Thymus (tissue), 11 donors: Measurements from ENCODE around the gene ADIG. TPM values are rescaled to one million over a fixed set of nuclear protein-coding genes. Genes with fewer than 3 reads are reported as not detected.

Experiments
- DNase-seq, 9 donors: peaks; one replicate each; pipeline ENCODE4 v3.0.0-alpha.2; 2013; ENCODE audit warnings: low spot score in 9 of 9, low read depth in 6 of 9, missing footprints in 1 of 9
- H3K27ac ChIP-seq, 2 donors: one replicate each; pipeline ENCODE4 v1.5.1; 2013; ENCODE audit warnings: control low read depth in 1 of 2, low read depth in 1 of 2, low read length in 1 of 2, mild to moderate bottlenecking in 1 of 2, moderate library complexity in 1 of 2
- H3K27me3 ChIP-seq, 2 donors: one replicate each; pipeline ENCODE4 v1.5.1; 2013; ENCODE audit warnings: low read length in 1 of 2; ENCODE audit not compliant: control insufficient read depth in 2 of 2, insufficient read depth in 1 of 2
- H3K36me3 ChIP-seq, 2 donors: one replicate each; pipeline ENCODE4 v1.5.1; 2013; ENCODE audit warnings: low read length in 1 of 2, mild to moderate bottlenecking in 1 of 2, moderate library complexity in 1 of 2; ENCODE audit not compliant: control insufficient read depth in 2 of 2, insufficient read depth in 2 of 2
- H3K4me1 ChIP-seq, 2 donors: one replicate each; pipeline ENCODE4 v1.5.1; 2013; ENCODE audit warnings: low read length in 2 of 2; ENCODE audit not compliant: control insufficient read depth in 2 of 2, insufficient read depth in 2 of 2
- H3K4me3 ChIP-seq, 2 donors: one replicate each; pipeline ENCODE4 v1.5.1; 2013; ENCODE audit warnings: low read length in 2 of 2, control low read depth in 1 of 2, mild to moderate bottlenecking in 1 of 2
- H3K9me3 ChIP-seq, 2 donors: one replicate each; pipeline ENCODE4 v1.5.1; 2013; ENCODE audit warnings: low read length in 1 of 2, mild to moderate bottlenecking in 1 of 2; ENCODE audit not compliant: control insufficient read depth in 2 of 2, insufficient read depth in 1 of 2
- WGBS: extraction: QIAGEN DNeasy Blood & Tissue Kit; methylation state at CpG from one replicate; pipeline ENCODE4 v1.1.7; 2013; 5-methylcytosine and 5-hydroxymethylcytosine counted together
- polyA plus RNA-seq: library from polyadenylated mRNA; stranded (reverse); fragments of 200-250 nt; gene quantifications from one replicate; pipeline ENCODE4 v1.2.3, GENCODE V29; 2013
- total RNA-seq: library from RNA; stranded (reverse); fragments of 120-200 nt; gene quantifications from one replicate; pipeline ENCODE4 v1.2.4, GENCODE V29; 2013
- donor health status: healthy.

Gene ADIG
- total and polyA plus RNA-seq, 2 donors, result not detected

- no peak for DNase-seq
- Histone ChIP-seq H3K27me3 (peaks cover 0 to 7% of the 10 kb centered on the region in 2 donors), H3K36me3 (no peaks in the 10 kb centered on the region), H3K4me1 (no peaks in the 10 kb centered on the region), H3K4me3 (no peak overlapping the region), H3K9me3 (no peaks in the 10 kb centered on the region), H3K27ac (no peak overlapping the region)
- 85% methylated on average over 4 of the region's 4 CpGs for WGBS
Measured at GRCh38 chr20:38617830-38618196, 36.8 kb downstream of the ADIG start.

DNA sequence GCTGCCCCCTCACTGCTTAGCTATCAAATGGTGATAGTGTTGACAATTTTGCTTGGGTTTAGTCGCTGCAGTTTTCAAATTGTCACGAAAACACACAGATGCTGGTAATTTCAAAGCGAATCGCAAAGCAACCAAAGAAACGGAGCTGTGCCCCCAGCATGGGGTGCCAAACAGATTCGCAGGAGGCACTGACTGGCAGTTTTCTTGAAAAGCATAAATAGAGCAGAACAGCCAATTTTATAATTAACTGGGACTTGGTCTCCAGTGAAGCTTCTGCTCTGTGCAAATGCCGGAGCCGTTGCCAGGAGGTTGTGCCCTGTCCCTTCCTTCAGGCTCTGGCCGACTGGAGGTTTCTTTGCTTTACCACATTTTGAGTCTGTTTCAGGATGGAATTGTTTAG is 39.4 kb downstream of the ADIG start:
- WGBS, result 69% methylated on average over 9 of the region's 9 CpGs
- H3K4me3 ChIP-seq, result no peak overlapping the region
- DNase-seq, result no peak
- no peaks in the 10 kb centered on the region for H3K36me3 ChIP-seq
- no peaks in the 10 kb centered on the region for H3K9me3 ChIP-seq
- no peaks in the 10 kb centered on the region for H3K4me1 ChIP-seq
- no peak overlapping the region for H3K27ac ChIP-seq
- peaks cover 0 to 10% of the 10 kb centered on the region in 2 donors for H3K27me3 ChIP-seq

DNA sequence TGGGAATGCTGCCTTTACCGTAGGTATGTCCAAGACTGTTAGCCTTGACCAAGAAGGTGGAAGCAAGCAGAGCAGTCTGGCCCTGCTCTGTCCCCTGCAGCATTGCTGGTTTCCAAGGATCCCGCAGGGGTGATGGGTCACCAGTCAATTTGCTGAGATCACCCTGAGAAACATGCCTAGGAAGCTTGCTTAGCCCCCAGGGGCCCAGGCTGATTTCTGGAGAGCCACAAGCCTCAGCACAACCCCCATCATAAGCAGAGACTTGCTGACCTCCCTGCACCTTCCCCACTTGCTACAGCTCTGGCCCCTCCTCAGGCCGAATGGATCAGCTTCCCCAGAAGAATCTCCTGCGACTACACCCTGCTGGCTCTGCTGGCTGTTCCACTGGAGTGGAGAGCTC is 42.1 kb downstream of the ADIG start:
- Histone ChIP-seq H3K4me3 (no peak overlapping the region), H3K27me3 (peaks cover 0 to 10% of the 10 kb centered on the region in 2 donors), H3K9me3 (no peaks in the 10 kb centered on the region), H3K4me1 (no peaks in the 10 kb centered on the region), H3K27ac (no peak overlapping the region), H3K36me3 (no peaks in the 10 kb centered on the region)
- no peak for DNase-seq
- 80% methylated on average over 4 of the region's 4 CpGs for WGBS

DNA sequence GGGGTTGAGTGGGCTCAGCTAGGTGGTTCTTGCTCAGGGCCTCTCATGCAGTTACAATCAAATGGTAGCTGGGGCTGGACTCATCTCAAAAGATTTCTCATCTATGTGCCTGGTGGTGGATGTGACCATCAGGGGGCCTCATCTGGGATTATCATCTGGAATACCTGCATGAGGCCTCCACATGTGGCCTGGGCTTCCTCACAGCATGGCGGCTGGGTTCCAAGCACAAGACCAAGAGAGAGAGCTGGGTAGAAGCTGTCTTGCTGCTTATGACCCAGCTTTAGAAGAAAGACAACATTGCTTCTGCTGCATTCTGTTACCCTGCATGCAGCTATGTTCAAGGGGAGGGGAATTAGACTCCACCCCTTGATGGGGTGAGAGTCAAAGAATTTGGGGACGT is 43.1 kb downstream of the ADIG start:
- no peaks in the 10 kb centered on the region for H3K36me3 ChIP-seq
- H3K9me3 ChIP-seq, result no peaks in the 10 kb centered on the region
- 69% methylated on average over 2 of the region's 2 CpGs for WGBS

DNA sequence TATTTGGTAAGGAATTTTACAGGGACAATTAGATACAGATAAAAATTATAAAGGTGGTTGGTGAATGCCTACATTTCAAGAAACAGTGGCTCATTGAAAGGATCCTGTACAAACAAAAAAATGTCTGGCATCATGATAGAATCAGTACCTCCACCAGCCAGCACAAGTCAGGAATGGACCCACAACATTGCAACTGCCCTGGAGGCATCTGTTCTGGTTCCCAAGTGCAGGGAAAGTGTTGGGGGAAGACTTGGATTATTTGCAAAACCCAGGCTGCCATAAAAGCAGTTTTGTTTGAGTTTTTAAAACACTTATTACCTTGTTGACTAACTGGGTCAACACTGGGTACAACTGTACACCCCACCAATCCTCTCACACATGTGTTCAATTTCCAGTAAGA is 44.9 kb downstream of the ADIG start:
- H3K27ac ChIP-seq, result no peak overlapping the region

More for the DNA sequence above, 43.1 kb downstream of the ADIG start:
- Histone ChIP-seq H3K4me1 (no peaks in the 10 kb centered on the region), H3K27me3 (peaks cover 0 to 10% of the 10 kb centered on the region in 2 donors), H3K4me3 (no peak overlapping the region), H3K27ac (no peak overlapping the region)
- no peak for DNase-seq

DNA sequence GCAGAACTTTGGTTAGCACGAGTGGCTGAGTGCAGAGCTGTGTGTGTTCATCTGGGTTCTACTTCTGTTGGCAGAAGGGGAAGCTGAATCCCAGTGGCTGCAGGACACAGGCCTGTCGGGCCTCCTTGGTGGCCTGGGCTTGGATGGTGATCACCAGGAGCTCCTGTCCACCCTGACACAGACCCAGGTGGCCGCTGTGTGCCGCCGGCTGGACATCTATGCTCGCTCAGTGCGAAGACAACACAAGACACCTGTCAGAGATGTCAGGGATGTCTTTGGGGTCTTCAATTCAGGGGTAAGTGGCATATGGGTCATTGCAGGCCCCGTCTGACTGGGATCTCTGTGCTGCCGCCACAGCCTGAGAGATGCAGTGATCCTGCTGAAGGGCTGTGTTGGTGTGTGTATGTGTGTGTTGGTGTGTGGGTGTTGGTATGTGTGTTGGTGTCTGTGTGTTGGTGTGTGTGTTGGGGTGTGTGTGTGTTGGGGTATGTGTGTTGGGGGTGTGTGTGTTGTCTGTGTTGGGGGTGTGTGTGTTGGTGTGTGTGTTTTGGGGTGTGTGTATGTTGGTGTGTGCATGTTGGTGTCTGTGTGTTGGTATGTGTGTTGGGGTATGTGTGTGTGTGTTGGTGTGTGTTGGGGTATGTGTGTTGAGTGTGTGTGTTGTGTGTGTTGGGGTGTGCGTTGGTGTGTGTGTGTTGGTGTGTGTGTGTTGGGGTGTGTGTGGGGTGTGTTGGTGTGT is 46.1 kb downstream of the ADIG start:
- DNase-seq, result no peak
- WGBS, result 90% methylated on average over 10 of the region's 10 CpGs
- no peak overlapping the region for H3K4me3 ChIP-seq
- H3K27ac ChIP-seq, result no peak overlapping the region
- no peaks in the 10 kb centered on the region for H3K9me3 ChIP-seq
- peaks cover 0 to 2% of the 10 kb centered on the region in 2 donors for H3K27me3 ChIP-seq
- no peaks in the 10 kb centered on the region for H3K36me3 ChIP-seq
- H3K4me1 ChIP-seq, result no peaks in the 10 kb centered on the region

More for the DNA sequence above, 44.9 kb downstream of the ADIG start:
- Histone ChIP-seq H3K36me3 (no peaks in the 10 kb centered on the region), H3K4me1 (no peaks in the 10 kb centered on the region), H3K27me3 (peaks cover 0 to 3% of the 10 kb centered on the region in 2 donors), H3K9me3 (no peaks in the 10 kb centered on the region), H3K4me3 (no peak overlapping the region)
- no peak for DNase-seq

DNA sequence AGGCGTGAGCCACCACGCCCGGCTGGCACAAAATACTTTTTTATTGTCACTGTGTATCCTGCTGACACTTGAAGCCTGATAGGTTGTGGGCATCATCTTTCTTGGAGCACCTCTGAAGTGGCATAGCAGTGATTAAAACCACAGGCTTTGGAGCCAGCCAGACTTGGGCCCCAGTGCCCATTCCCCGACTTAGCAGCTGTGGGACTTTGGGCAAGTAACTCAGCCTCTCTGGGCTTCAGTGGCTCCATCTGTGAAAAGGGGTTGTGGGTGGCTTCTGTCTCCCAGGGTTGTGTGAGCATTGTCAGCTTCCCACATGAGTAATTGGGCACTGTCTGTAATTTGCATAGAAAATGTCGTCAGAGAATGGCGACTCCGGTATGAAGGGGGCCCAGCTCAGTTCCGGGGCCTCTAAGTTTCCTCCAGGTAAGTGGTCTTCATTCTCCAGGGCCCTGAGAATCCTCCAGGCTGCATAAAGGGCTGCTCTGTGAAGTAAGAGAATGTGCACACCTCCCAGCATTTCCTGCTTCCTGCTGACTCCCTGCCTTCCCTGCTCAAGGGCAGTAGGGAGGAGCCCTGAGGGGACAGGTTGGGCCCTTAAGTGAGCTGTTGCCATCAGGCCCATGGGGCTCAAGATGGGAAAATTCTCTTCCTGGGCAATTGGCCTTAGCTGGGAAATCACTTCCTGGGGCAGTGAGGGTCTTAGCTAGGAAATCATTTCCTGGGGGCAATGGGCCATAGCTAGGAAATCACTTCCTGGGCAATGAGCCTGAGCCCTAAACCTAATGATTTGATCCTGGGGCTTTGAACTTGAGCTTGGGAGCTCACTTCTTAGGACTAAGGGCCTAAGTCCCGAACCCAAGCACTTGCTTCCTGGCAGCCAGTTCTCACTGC is 47.8 kb downstream of the ADIG start:
- WGBS, result 91% methylated on average over 9 of the region's 9 CpGs
- Histone ChIP-seq H3K9me3 (no peaks in the 10 kb centered on the region), H3K36me3 (no peaks in the 10 kb centered on the region), H3K4me1 (no peaks in the 10 kb centered on the region), H3K27me3 (no peaks in the 10 kb centered on the region), H3K27ac (no peak overlapping the region), H3K4me3 (no peak overlapping the region)
- DNase-seq, result no peak

DNA sequence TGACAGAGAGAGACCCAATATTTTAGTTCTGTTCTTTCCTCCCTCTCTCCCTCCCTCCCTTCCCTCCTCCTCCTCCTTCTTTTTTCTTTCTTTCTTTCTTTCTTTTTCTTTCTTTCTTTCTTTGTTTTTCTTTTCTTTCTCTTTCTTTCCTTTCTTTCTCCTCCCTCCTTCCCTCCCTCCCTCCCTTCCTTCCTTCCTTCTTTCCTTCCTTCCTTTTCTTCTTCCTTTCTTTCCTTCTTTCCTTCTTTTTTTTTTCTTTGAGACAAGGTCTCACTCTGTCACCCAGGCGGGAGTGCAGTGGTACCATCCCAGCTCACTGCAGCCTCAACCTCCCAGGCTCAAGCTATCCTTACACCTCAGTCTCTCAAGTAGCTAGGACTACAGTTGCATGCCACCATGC is 49.0 kb downstream of the ADIG start:
- Histone ChIP-seq H3K27ac (no peak overlapping the region), H3K36me3 (no peaks in the 10 kb centered on the region), H3K4me1 (no peaks in the 10 kb centered on the region), H3K27me3 (peaks cover 0 to 3% of the 10 kb centered on the region in 2 donors), H3K9me3 (no peaks in the 10 kb centered on the region), H3K4me3 (no peak overlapping the region)
- WGBS, result 98% methylated on average over 1 of the region's 1 CpG
- no peak for DNase-seq

DNA sequence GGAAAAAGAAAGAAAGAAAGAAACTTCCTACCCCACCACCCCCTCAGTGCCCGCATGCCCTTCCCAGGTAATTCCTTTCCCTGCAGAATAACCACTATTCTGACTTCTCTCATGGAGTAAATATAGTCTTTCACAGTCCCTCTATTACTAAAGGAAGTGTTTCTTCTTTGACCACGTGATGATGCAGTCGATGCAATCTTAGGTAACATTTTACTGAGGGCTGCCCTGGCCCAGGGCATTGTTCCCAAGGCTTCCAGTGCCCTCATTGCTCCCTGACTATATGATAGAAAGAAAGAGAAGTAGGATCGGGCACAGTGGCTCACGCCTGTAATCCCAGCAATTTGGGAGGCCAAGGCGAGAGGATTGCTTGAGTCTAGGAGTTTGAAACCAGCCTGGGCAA is 49.7 kb downstream of the ADIG start:
- Histone ChIP-seq H3K36me3 (no peaks in the 10 kb centered on the region), H3K4me1 (no peaks in the 10 kb centered on the region), H3K27me3 (peaks cover 0 to 3% of the 10 kb centered on the region in 2 donors), H3K27ac (no peak overlapping the region), H3K9me3 (no peaks in the 10 kb centered on the region), H3K4me3 (no peak overlapping the region)
- 83% methylated on average over 6 of the region's 6 CpGs for WGBS
- no peak for DNase-seq
